ENCODE data around the gene PKIG.

GRCh38 chr20:44662261-44662660, 79.9 kb downstream of the PKIG start:
- TF ChIP-seq POLR2A (IDR thresholded peaks at IDR 0.05) = no peak
- no peak for TF ChIP-seq CTCF (IDR thresholded peaks at IDR 0.05)
- TF ChIP-seq POLR2AphosphoS5 (IDR thresholded peaks at IDR 0.05) = no peak
- no peak for TF ChIP-seq EP300 (IDR thresholded peaks at IDR 0.05)

Data from sigmoid colon (tissue), 4 donors.